GM12878 (cell line): ENCODE data around the gene STK32B. TPM values are rescaled to one million over a fixed set of nuclear protein-coding genes. Genes with fewer than 3 reads are reported as not detected.

ENCODE experiments used
- ATAC-seq: fragments of 200-7000 bp; cut with Tn5 transposase; 3 replicates; pipeline ENCODE4 v1.9.1; 2020; ENCODE audit warnings: mild to moderate bottlenecking, moderate library complexity
- BruUV-seq: library from RNA; stranded (reverse); fragments of 400-500 nt; replicated peaks from 2 replicates; lab custom pipeline; 2021; lab: Mats Ljungman, UMichigan
- CTCF ChIA-PET: fragments of 300-600 bp; sonication (Branson Sonifier 250); formaldehyde crosslinking; extraction: SDS; loops from one replicate; lab custom pipeline; 2021; ENCODE audit warnings: inconsistent platforms; lab: Yijun Ruan, JAX
- POLR2A ChIA-PET: fragments of 350-600 bp; formaldehyde crosslinking; extraction: SDS; loops from one replicate; lab custom pipeline; 2021; ENCODE audit warnings: inconsistent platforms; lab: Charles Lee
- RAD21 ChIA-PET: fragments of 300-600 bp; sonication (Branson Sonifier 250); formaldehyde crosslinking; loops from one replicate; lab custom pipeline; 2023; ENCODE audit warnings: antibody characterized with exemption; ENCODE audit not compliant: unreplicated experiment; lab: Charles Lee
- SMC1A ChIA-PET: fragments of 300-600 bp; sonication (Branson Sonifier 250); formaldehyde crosslinking; loops from one replicate; lab custom pipeline; 2023; ENCODE audit not compliant: unreplicated experiment, uncharacterized antibody; lab: Charles Lee
- DNase-seq: peaks from one replicate; pipeline ENCODE4 v3.0.0-alpha.2; 2011; ENCODE audit warnings: low read depth, low spot score
- FAIRE-seq: peaks from 3 replicates; lab custom pipeline; 2011; peaks lifted over from hg19 to GRCh38; lab: Jason Lieb, UNC
- H2AFZ ChIP-seq: 2 replicates; pipeline ENCODE4 v1.6.0; 2011; ENCODE audit warnings: low read depth, low read length, control low read depth; ENCODE audit not compliant: control insufficient read depth
- H3K27ac ChIP-seq: 2 replicates; pipeline ENCODE4 v1.5.1; 2011; ENCODE audit warnings: control low read depth; ENCODE audit not compliant: control insufficient read depth, insufficient read depth
- H3K27me3 ChIP-seq, 2 experiments: replicated peaks in 1 of 2; 2 replicates each; pipeline versions ENCODE4 v1.6.0 to v1.6.1; 2011; ENCODE audit warnings: low read length in 1 of 2; ENCODE audit not compliant: control insufficient read depth in 2 of 2, insufficient read depth in 2 of 2
- H3K36me3 ChIP-seq, 2 experiments: 2 replicates each; pipeline ENCODE4 v1.5.1; 2011; ENCODE audit warnings: low read length in 1 of 2; ENCODE audit not compliant: control insufficient read depth in 2 of 2, insufficient read depth in 2 of 2
- H3K4me1 ChIP-seq: 2 replicates; pipeline ENCODE4 v1.6.1; 2011; ENCODE audit warnings: mild to moderate bottlenecking, low read length, moderate library complexity, mixed read lengths; ENCODE audit not compliant: control insufficient read depth, insufficient read depth
- H3K4me2 ChIP-seq: 2 replicates; pipeline ENCODE4 v1.6.0; 2011; ENCODE audit warnings: control low read depth; ENCODE audit not compliant: control insufficient read depth, insufficient read depth
- H3K4me3 ChIP-seq: fragments of 200-600 bp; sonication (generic); 2 replicates; pipeline ENCODE4 v1.5.1; 2016
- H3K79me2 ChIP-seq: 2 replicates; pipeline ENCODE4 v1.6.0; 2011; ENCODE audit warnings: low read length; ENCODE audit not compliant: control insufficient read depth, insufficient read depth
- H3K9ac ChIP-seq: 2 replicates; pipeline ENCODE4 v1.8.0; 2011; ENCODE audit warnings: low read length, control low read depth, mixed read lengths; ENCODE audit not compliant: control insufficient read depth, insufficient read depth
- H3K9me3 ChIP-seq: replicated peaks from 3 replicates; pipeline ENCODE4 v1.5.1; 2011; ENCODE audit warnings: mild to moderate bottlenecking, low read length; ENCODE audit not compliant: control insufficient read depth, insufficient read depth
- H4K20me1 ChIP-seq: 2 replicates; pipeline ENCODE4 v1.6.0; 2011; ENCODE audit not compliant: control insufficient read depth, insufficient read depth
- BACH1 ChIP-seq: fragments of 450-650 bp; IDR thresholded peaks from 2 replicates; pipeline ENCODE4 v1.6.1; 2017; ENCODE audit warnings: mild to moderate bottlenecking, borderline replicate concordance
- HSF1 ChIP-seq: fragments of 150-350 bp; IDR thresholded peaks from 2 replicates; pipeline ENCODE4 v1.6.1; 2014; ENCODE audit warnings: mild to moderate bottlenecking, low read depth, low read length
- NR2C2 ChIP-seq: IDR thresholded peaks from 2 replicates; pipeline ENCODE4 v1.6.1; 2011; ENCODE audit warnings: borderline replicate concordance, low read depth; ENCODE audit not compliant: control insufficient read depth, insufficient read length
- PKNOX1 ChIP-seq: fragments of 450-650 bp; IDR thresholded peaks from 2 replicates; pipeline ENCODE4 v1.6.1; 2016; ENCODE audit warnings: mild to moderate bottlenecking
- RELA ChIP-seq: fragments of 450-650 bp; IDR thresholded peaks from 2 replicates; pipeline ENCODE4 v1.8.0; 2014; ENCODE audit warnings: borderline replicate concordance; ENCODE audit not compliant: partially characterized antibody
- RUNX3 ChIP-seq: IDR thresholded peaks from 2 replicates; pipeline ENCODE4 v1.6.1; 2012; ENCODE audit warnings: low read length, inconsistent platforms
- YBX1 ChIP-seq: fragments of 450-650 bp; IDR thresholded peaks from 2 replicates; pipeline ENCODE4 v1.6.1; 2016; ENCODE audit warnings: antibody characterized with exemption
- WGBS: methylation state at CpG from one replicate; pipeline ENCODE4 v1.1.6; 2016; ENCODE audit warnings: low lambda C conversion rate; ENCODE audit not compliant: insufficient replicate concordance, insufficient coverage; ENCODE audit errors: missing lambda C conversion rate; 5-methylcytosine and 5-hydroxymethylcytosine counted together
- in situ Hi-C: fragments of 300-500 bp; cut with MboI; formaldehyde crosslinking; loops from 9 replicates; pipeline ENCODE4 v1.14.3; 2018; ENCODE audit warnings: mixed read lengths
- intact Hi-C: fragments of 100-400 bp; cut with micrococcal nuclease; formaldehyde crosslinking; loops from one replicate; pipeline ENCODE4 v1.14.2; 2022; ENCODE audit not compliant: unreplicated experiment
- polyA plus RNA-seq, 11 experiments: library from polyadenylated mRNA; depleted of rRNA in 4 of 11; unstranded in 6 of 11; stranded (reverse) in 5 of 11; fragments of >200 nt; fragmentation: Nextera tagmentation in 4 of 11; fragmentation: Illumina TruSeq in 1 of 11; extraction: Ambion mirVana in 4 of 11; extraction: Trizol in 1 of 11; gene quantifications; 1 replicate in 1 of 11; 2 replicates in 10 of 11; pipeline versions ENCODE4 v1.2.1 to v1.2.3, GENCODE V29; 2011 to 2016; ENCODE audit warnings: inconsistent platforms in 2 of 11, missing spikeins in 2 of 11, low read depth in 1 of 11
- total RNA-seq, 4 experiments: library from RNA; depleted of rRNA in 3 of 4; stranded (reverse); fragments of >200 nt in 3 of 4; fragmentation: Illumina TruSeq in 1 of 4; extraction: Trizol in 1 of 4; gene quantifications; 2 replicates each; pipeline versions ENCODE4 v1.2.1 to v1.2.3, GENCODE V29; 2013 to 2021

STK32B gene
- total and polyA plus RNA-seq, 10 of the 15 experiments (the other 5 are each of a cell fraction or from before 2014, with no cell fraction given) = 0.04 to 0.12 (median 0.08) TPM; not detected in 7

- no TSS peak for BruUV-seq
- no peaks in the 10 kb centered on the region; the same call in 2 of the 3 replicates for H3K9me3 ChIP-seq
- H3K4me1 ChIP-seq = no peaks in the 10 kb centered on the region
- H3K9ac ChIP-seq = no peak overlapping the region
- no peaks in the 10 kb centered on the region for H3K27me3 ChIP-seq
- intact Hi-C loops = no loop called here
- no peak overlapping the region for H3K27ac ChIP-seq
- no peak for DNase-seq
- RAD21 ChIA-PET = no interaction called here
- POLR2A ChIA-PET = no interaction called here
- H3K36me3 ChIP-seq = no peaks in the 10 kb centered on the region
- no peaks in the 10 kb centered on the region for H3K79me2 ChIP-seq
- no peak for ATAC-seq
- H3K4me2 ChIP-seq = no peak overlapping the region
- H3K4me3 ChIP-seq = no peak overlapping the region
- WGBS = 3% methylated on average over 6 of the region's 6 CpGs
- SMC1A ChIA-PET = interaction anchor here (0.8 kb wide), 1 partner anchor 10 kb away, joined by 3 read pairs; no protein-coding TSS in a partner anchor
- no peak overlapping the region for H2AFZ ChIP-seq
- CTCF ChIA-PET = no interaction called here
- no peak for TF ChIP-seq NR2C2
- TF ChIP-seq RELA = no peak
- no peak for TF ChIP-seq YBX1
- no peak for TF ChIP-seq HSF1
- no peak for TF ChIP-seq PKNOX1
- no peak for TF ChIP-seq BACH1
- TF ChIP-seq RUNX3 = no peak
- TF ChIP-seq, all 136 proteins: peak for 0
- no peaks in the 10 kb centered on the region for H4K20me1 ChIP-seq
- in situ Hi-C loops = no loop called here
- FAIRE-seq = no peak
Observed at GRCh38 chr4:5372198-5372597, 320.9 kb downstream of the STK32B start.
